Measurements from ENCODE around the gene FGF11. TPM values are rescaled to one million over a fixed set of nuclear protein-coding genes. Genes with fewer than 3 reads are reported as not detected.

The FGF11 gene
- total and polyA plus RNA-seq, 7 experiments from 2014 or later = 0.09 to 39.7 (median 3.3) TPM; not detected in 1

- intact Hi-C loops (cut with micrococcal nuclease) = loop anchor here in 1 of 2 donors (2.0 kb wide), 1 partner anchor 136 kb away; the partner anchor contains the start of gene SLC2A4
- no peaks in the 10 kb centered on the region for H3K4me1 ChIP-seq (ENCODE audit: control insufficient read depth in 2 of 2, insufficient read depth in 2 of 2, low read length in 2 of 2)
- peaks cover 0 to 7% (median 0%) of the 10 kb centered on the region in 7 donors for H3K4me1 Mint-ChIP-seq
- no peaks in the 10 kb centered on the region for H3K36me3 Mint-ChIP-seq
- H3K9me3 Mint-ChIP-seq = no peaks in the 10 kb centered on the region
- H3K27ac ChIP-seq (ENCODE audit: low read depth, low read length) = no peak overlapping the region
- H3K9me3 ChIP-seq (ENCODE audit: control insufficient read depth in 2 of 3, low read length in 3 of 3) = no peaks in the 10 kb centered on the region
- ATAC-seq (no peak), DNase-seq (no peak)
- no peak overlapping the region for H3K27ac Mint-ChIP-seq
- H3K4me3 ChIP-seq (ENCODE audit: low read length) = no peak overlapping the region
- H3K27me3 ChIP-seq (ENCODE audit: control insufficient read depth in 2 of 2, insufficient read depth in 2 of 2, low read length in 2 of 2) = no peaks in the 10 kb centered on the region
- ChIA-PET CTCF (interaction anchor here (0.5 to 0.7 kb wide), 2 partner anchors 17 to 61 kb away, joined by 3 to 4 read pairs; no protein-coding TSS in a partner anchor), POLR2A (interaction anchor here (0.7 to 1.0 kb wide), 2 partner anchors 14 to 44 kb away, joined by 3 read pairs; no protein-coding TSS in a partner anchor)
- no peaks in the 10 kb centered on the region for H3K36me3 ChIP-seq (ENCODE audit: control insufficient read depth in 2 of 3, insufficient read depth in 3 of 3, low read length in 3 of 3)
- no peak overlapping the region for H3K4me3 Mint-ChIP-seq
- no peaks in the 10 kb centered on the region for H3K27me3 Mint-ChIP-seq
Observed at GRCh38 chr17:7417056-7417655, 22.2 kb upstream of the FGF11 start.

GRCh38 chr17:7418472-7419152 lies 20.7 kb upstream of the FGF11 start:
- intact Hi-C loops (cut with micrococcal nuclease) = no loop called here
- H3K4me1 Mint-ChIP-seq = peaks cover 0 to 7% (median 0%) of the 10 kb centered on the region in 7 donors
- no peaks in the 10 kb centered on the region for H3K36me3 ChIP-seq (ENCODE audit: control insufficient read depth in 2 of 3, insufficient read depth in 3 of 3, low read length in 3 of 3)
- no peaks in the 10 kb centered on the region for H3K27me3 Mint-ChIP-seq
- H3K4me3 Mint-ChIP-seq = no peak overlapping the region
- H3K4me1 ChIP-seq (ENCODE audit: control insufficient read depth in 2 of 2, insufficient read depth in 2 of 2, low read length in 2 of 2) = no peaks in the 10 kb centered on the region
- H3K27me3 ChIP-seq (ENCODE audit: control insufficient read depth in 2 of 2, insufficient read depth in 2 of 2, low read length in 2 of 2) = no peaks in the 10 kb centered on the region
- ChIA-PET POLR2A (no interaction called here), CTCF (no interaction called here)
- no peaks in the 10 kb centered on the region for H3K36me3 Mint-ChIP-seq
- H3K27ac Mint-ChIP-seq = peak overlapping the region in 1 of 9 donors; percentile 62
- ATAC-seq (no peak), DNase-seq (no peak)
- H3K27ac ChIP-seq (ENCODE audit: low read depth, low read length) = no peak overlapping the region
- H3K4me3 ChIP-seq (ENCODE audit: low read length) = no peak overlapping the region
- H3K9me3 ChIP-seq (ENCODE audit: control insufficient read depth in 2 of 3, low read length in 3 of 3) = no peaks in the 10 kb centered on the region
- no peaks in the 10 kb centered on the region for H3K9me3 Mint-ChIP-seq

- H3K36me3 Mint-ChIP-seq = no peaks in the 10 kb centered on the region
- Histone ChIP-seq H3K27ac (ENCODE audit: low read depth, low read length) (no peak within 1 kb of the TSS), H3K36me3 (ENCODE audit: control insufficient read depth in 2 of 3, insufficient read depth in 3 of 3, low read length in 3 of 3) (no peaks in the 10 kb centered on the region), H3K4me3 (ENCODE audit: low read length) (no peak within 1 kb of the TSS), H3K4me1 (ENCODE audit: control insufficient read depth in 2 of 2, insufficient read depth in 2 of 2, low read length in 2 of 2) (no peaks in the 10 kb centered on the region), H3K9me3 (ENCODE audit: control insufficient read depth in 2 of 3, low read length in 3 of 3) (no peaks in the 10 kb centered on the region), H3K27me3 (ENCODE audit: control insufficient read depth in 2 of 2, insufficient read depth in 2 of 2, low read length in 2 of 2) (no peaks in the 10 kb centered on the region)
- DNase-seq = no peak
- intact Hi-C loops (cut with micrococcal nuclease) = no loop called here
- no peaks in the 10 kb centered on the region for H3K9me3 Mint-ChIP-seq
- ChIA-PET POLR2A (no interaction called here), CTCF (interaction anchor here (2.4 kb wide), 1 partner anchor 65 kb away, joined by 7 read pairs; the partner anchor contains the start of gene TMEM95)
- H3K4me1 Mint-ChIP-seq = peaks cover 0 to 7% (median 0%) of the 10 kb centered on the region in 7 donors
- H3K4me3 Mint-ChIP-seq = no peak within 1 kb of the TSS
- H3K27ac Mint-ChIP-seq = peak within 1 kb of the TSS in 1 of 9 donors; percentile 38
- ATAC-seq = no peak
- H3K27me3 Mint-ChIP-seq = peaks cover 0 to 3% (median 0%) of the 10 kb centered on the region in 5 donors
Observed at GRCh38 chr17:7419819-7420610, 19.3 kb upstream of the FGF11 start, which contains the start of gene SPEM1. SPEM1 (plus strand) TSS chr17:7420324; CDS start chr17:7420385, 61 bp downstream.

- DNase-seq = no peak
- Mint-ChIP-seq H3K27me3 (peaks cover 0 to 3% (median 0%) of the 10 kb centered on the region in 5 donors), H3K9me3 (no peaks in the 10 kb centered on the region), H3K4me3 (no peak overlapping the region), H3K27ac (no peak overlapping the region), H3K36me3 (no peaks in the 10 kb centered on the region), H3K4me1 (peaks cover 0 to 7% (median 0%) of the 10 kb centered on the region in 7 donors)
- ChIA-PET CTCF (interaction anchor here (2.4 kb wide), 1 partner anchor 66 kb away, joined by 7 read pairs; the partner anchor contains the start of gene TMEM95), POLR2A (interaction anchor here (0.8 kb wide), 1 partner anchor 55 kb away, joined by 3 read pairs; no protein-coding TSS in a partner anchor)
- no peak overlapping the region for H3K27ac ChIP-seq (ENCODE audit: low read depth, low read length)
- H3K36me3 ChIP-seq (ENCODE audit: control insufficient read depth in 2 of 3, insufficient read depth in 3 of 3, low read length in 3 of 3) = no peaks in the 10 kb centered on the region
- H3K27me3 ChIP-seq (ENCODE audit: control insufficient read depth in 2 of 2, insufficient read depth in 2 of 2, low read length in 2 of 2) = no peaks in the 10 kb centered on the region
- ATAC-seq = no peak
- no peaks in the 10 kb centered on the region for H3K4me1 ChIP-seq (ENCODE audit: control insufficient read depth in 2 of 2, insufficient read depth in 2 of 2, low read length in 2 of 2)
- intact Hi-C loops (cut with micrococcal nuclease) = no loop called here
- H3K4me3 ChIP-seq (ENCODE audit: low read length) = no peak overlapping the region
- no peaks in the 10 kb centered on the region for H3K9me3 ChIP-seq (ENCODE audit: control insufficient read depth in 2 of 3, low read length in 3 of 3)
Observed at GRCh38 chr17:7421186-7421585, 18.1 kb upstream of the FGF11 start.

GRCh38 chr17:7423679-7424078 lies 15.6 kb upstream of the FGF11 start:
- Histone ChIP-seq H3K27ac (ENCODE audit: low read depth, low read length) (no peak overlapping the region), H3K36me3 (ENCODE audit: control insufficient read depth in 2 of 3, insufficient read depth in 3 of 3, low read length in 3 of 3) (no peaks in the 10 kb centered on the region), H3K4me1 (ENCODE audit: control insufficient read depth in 2 of 2, insufficient read depth in 2 of 2, low read length in 2 of 2) (no peaks in the 10 kb centered on the region), H3K27me3 (ENCODE audit: control insufficient read depth in 2 of 2, insufficient read depth in 2 of 2, low read length in 2 of 2) (no peaks in the 10 kb centered on the region), H3K4me3 (ENCODE audit: low read length) (no peak overlapping the region), H3K9me3 (ENCODE audit: control insufficient read depth in 2 of 3, low read length in 3 of 3) (no peaks in the 10 kb centered on the region)
- intact Hi-C loops (cut with micrococcal nuclease) = no loop called here
- ChIA-PET POLR2A (no interaction called here), CTCF (interaction anchor here (1.4 kb wide), 1 partner anchor 67 kb away, joined by 3 read pairs; no protein-coding TSS in a partner anchor)
- H3K36me3 Mint-ChIP-seq = no peaks in the 10 kb centered on the region
- H3K27ac Mint-ChIP-seq = peak overlapping the region in 1 of 9 donors; percentile 72
- ATAC-seq (no peak), DNase-seq (no peak)
- no peak overlapping the region for H3K4me3 Mint-ChIP-seq
- peaks cover 0 to 3% (median 0%) of the 10 kb centered on the region in 5 donors for H3K27me3 Mint-ChIP-seq
- H3K9me3 Mint-ChIP-seq = peaks cover 0 to 2% (median 0%) of the 10 kb centered on the region in 11 donors
- no peaks in the 10 kb centered on the region for H3K4me1 Mint-ChIP-seq

DNA sequence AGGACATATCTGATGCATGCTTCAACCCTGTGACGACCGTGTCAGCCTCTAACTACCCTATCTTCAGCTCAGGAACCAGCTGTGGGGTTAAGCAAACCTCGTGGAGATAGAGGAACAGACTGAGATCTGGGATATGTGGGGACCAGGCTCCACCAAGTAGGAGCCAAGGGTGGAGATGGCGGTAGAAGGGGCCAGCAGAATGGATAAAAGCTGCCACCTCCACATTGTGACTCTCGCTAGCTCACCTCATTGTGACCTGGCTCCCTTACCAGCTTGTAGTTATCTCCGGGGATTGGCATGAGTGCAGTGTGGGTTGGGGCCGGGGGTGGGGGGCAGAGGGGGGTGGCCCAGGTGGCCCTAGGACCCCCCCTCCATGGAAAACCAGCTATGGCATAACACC lies 14.0 kb upstream of the FGF11 start, which contains the start of gene SPEM2:
TSS of gene SPEM2 (plus strand) at position 301 of the 400 bp plus-strand sequence. CDS start at position 374, 73 bp downstream.
- intact Hi-C loops (cut with micrococcal nuclease) = no loop called here
- no peaks in the 10 kb centered on the region for H3K9me3 ChIP-seq (ENCODE audit: control insufficient read depth in 2 of 3, low read length in 3 of 3)
- Mint-ChIP-seq H3K9me3 (peaks cover 0 to 2% (median 0%) of the 10 kb centered on the region in 11 donors), H3K27me3 (peaks cover 0 to 3% (median 0%) of the 10 kb centered on the region in 5 donors), H3K4me3 (no peak within 1 kb of the TSS), H3K27ac (peak within 1 kb of the TSS in 3 of 9 donors; percentile 24 to 46 (median 29)), H3K36me3 (no peaks in the 10 kb centered on the region), H3K4me1 (no peaks in the 10 kb centered on the region)
- no peaks in the 10 kb centered on the region for H3K4me1 ChIP-seq (ENCODE audit: control insufficient read depth in 2 of 2, insufficient read depth in 2 of 2, low read length in 2 of 2)
- H3K4me3 ChIP-seq (ENCODE audit: low read length) = no peak within 1 kb of the TSS
- H3K27me3 ChIP-seq (ENCODE audit: control insufficient read depth in 2 of 2, insufficient read depth in 2 of 2, low read length in 2 of 2) = no peaks in the 10 kb centered on the region
- H3K36me3 ChIP-seq (ENCODE audit: control insufficient read depth in 2 of 3, insufficient read depth in 3 of 3, low read length in 3 of 3) = no peaks in the 10 kb centered on the region
- ATAC-seq = no peak
- ChIA-PET POLR2A (interaction anchor here (0.6 to 1.9 kb wide), 4 partner anchors 10 to 91 kb away, joined by 3 to 6 read pairs (median 4); partner anchors contain the start of gene TMEM102), CTCF (no interaction called here)
- no peak for DNase-seq
- H3K27ac ChIP-seq (ENCODE audit: low read depth, low read length) = no peak within 1 kb of the TSS
